Spleen (tissue), 11 donors: ENCODE results near the gene DUOXA2. TPM values are rescaled to one million over a fixed set of nuclear protein-coding genes. Genes with fewer than 3 reads are reported as not detected.
A peak's percentile ranks its signal among the peaks of the same experiment; 100 is the strongest.

Experiments
- DNase-seq: peaks from one replicate; pipeline ENCODE4 v3.0.0-alpha.2; 2020
- H3K27ac ChIP-seq, 8 donors: fragments of 200-600 bp; sonication (generic) in 7 of 8; 1 replicate in 4 of 8; 2 replicates in 4 of 8; pipeline versions ENCODE4 v1.5.0 to v1.8.0; 2016 to 2021; ENCODE audit warnings: inconsistent platforms in 4 of 8, mild to moderate bottlenecking in 4 of 8, moderate library complexity in 1 of 8
- H3K27me3 ChIP-seq, 7 donors: fragments of 200-600 bp; sonication (generic) in 6 of 7; replicated peaks in 1 of 7; 1 replicate in 4 of 7; 2 replicates in 3 of 7; pipeline versions ENCODE4 v1.5.0 to v1.8.0; 2016 to 2021; ENCODE audit warnings: inconsistent platforms in 3 of 7, mild to moderate bottlenecking in 1 of 7
- H3K36me3 ChIP-seq, 6 donors: fragments of 200-600 bp; sonication (generic) in 5 of 6; 1 replicate in 4 of 6; 2 replicates in 2 of 6; pipeline versions ENCODE4 v1.5.0 to v1.8.0; 2016 to 2021; ENCODE audit warnings: inconsistent platforms in 2 of 6
- H3K4me1 ChIP-seq, 6 donors: fragments of 200-600 bp; sonication (generic) in 5 of 6; 1 replicate in 3 of 6; 2 replicates in 3 of 6; pipeline versions ENCODE4 v1.5.0 to v1.8.0; 2016 to 2021; ENCODE audit warnings: inconsistent platforms in 3 of 6
- H3K4me3 ChIP-seq, 8 donors: fragments of 200-600 bp; sonication (generic) in 7 of 8; 1 replicate in 4 of 8; 2 replicates in 4 of 8; pipeline versions ENCODE4 v1.5.0 to v1.8.0; 2016 to 2021; ENCODE audit warnings: inconsistent platforms in 4 of 8, mild to moderate bottlenecking in 4 of 8, moderate library complexity in 2 of 8
- H3K9me3 ChIP-seq, 8 donors: fragments of 200-600 bp; sonication (generic) in 7 of 8; 1 replicate in 4 of 8; 2 replicates in 4 of 8; pipeline versions ENCODE4 v1.5.0 to v1.8.0; 2016 to 2021; ENCODE audit warnings: inconsistent platforms in 4 of 8
- POLR2A ChIP-seq, 3 donors: fragments of 450-650 bp; IDR thresholded peaks; one replicate each; pipeline ENCODE4 v1.5.1; 2017; ENCODE audit warnings: antibody characterized with exemption in 3 of 3, mild to moderate bottlenecking in 1 of 3
- POLR2AphosphoS5 ChIP-seq, 3 donors: sonication (generic); formaldehyde crosslinking; IDR thresholded peaks; one replicate each; pipeline ENCODE4 v1.5.1; 2017; ENCODE audit warnings: antibody characterized with exemption in 3 of 3
- WGBS, 5 donors: extraction: QIAGEN DNeasy Blood & Tissue Kit in 3 of 5; methylation state at CpG; one replicate each; pipeline versions ENCODE4 v1.1.5 to v1.1.7; 2013 to 2018; 5-methylcytosine and 5-hydroxymethylcytosine counted together
- intact Hi-C: fragments of 100-400 bp; cut with DNase I; formaldehyde crosslinking; loops from one replicate; pipeline ENCODE4 v1.15.0; 2023; ENCODE audit warnings: low total_unique reads
- polyA plus RNA-seq, 3 donors: library from polyadenylated mRNA; stranded (reverse); fragments of 200-250 nt; gene quantifications; one replicate each; pipeline ENCODE4 v1.2.1, GENCODE V29; 2013
- total RNA-seq, 7 donors: library from RNA; depleted of rRNA in 3 of 7; stranded (reverse); fragments of >200 nt in 3 of 7; fragmentation: NEBNext Ultra II Directional in 4 of 7; extraction: Animal tissue kit (Norgen Biotek cat#: 25700) in 4 of 7; gene quantifications; one replicate each; pipeline versions ENCODE4 v1.1.0 to v1.2.1, GENCODE V29; 2016 to 2021
- TF ChIP-seq, protein P1 (sequence below), 11 experiments: fragments of 200-600 bp in 7 of 11; fragments of 450-650 bp in 4 of 11; sonication (generic) in 4 of 11; IDR thresholded peaks in 8 of 11; conservative IDR thresholded peaks in 3 of 11; 1 replicate in 7 of 11; 2 replicates in 4 of 11; pipeline versions ENCODE4 v1.4.0 to v1.8.0; 2016 to 2021; ENCODE audit warnings: antibody characterized with exemption in 11 of 11, inconsistent platforms in 4 of 11, mild to moderate bottlenecking in 1 of 11
- donor health status: healthy with polysubstance abuse.
- donor health status: DM: no; HTN: no; CAD: no; lungs with moderate emphysema.
- donor health status: DM: no; HTN: no; CAD: no.
- donor health status: Bipolar disorder and iron deficiency.
- donor health status: healthy.
- donor health status: DM: no; HTN: no; CAD: no.
- donor health status: DM: yes; HTN: yes; CAD: no.

DUOXA2 gene
- total and polyA plus RNA-seq, 10 donors: 0.06 TPM; not detected in 9

DNA sequence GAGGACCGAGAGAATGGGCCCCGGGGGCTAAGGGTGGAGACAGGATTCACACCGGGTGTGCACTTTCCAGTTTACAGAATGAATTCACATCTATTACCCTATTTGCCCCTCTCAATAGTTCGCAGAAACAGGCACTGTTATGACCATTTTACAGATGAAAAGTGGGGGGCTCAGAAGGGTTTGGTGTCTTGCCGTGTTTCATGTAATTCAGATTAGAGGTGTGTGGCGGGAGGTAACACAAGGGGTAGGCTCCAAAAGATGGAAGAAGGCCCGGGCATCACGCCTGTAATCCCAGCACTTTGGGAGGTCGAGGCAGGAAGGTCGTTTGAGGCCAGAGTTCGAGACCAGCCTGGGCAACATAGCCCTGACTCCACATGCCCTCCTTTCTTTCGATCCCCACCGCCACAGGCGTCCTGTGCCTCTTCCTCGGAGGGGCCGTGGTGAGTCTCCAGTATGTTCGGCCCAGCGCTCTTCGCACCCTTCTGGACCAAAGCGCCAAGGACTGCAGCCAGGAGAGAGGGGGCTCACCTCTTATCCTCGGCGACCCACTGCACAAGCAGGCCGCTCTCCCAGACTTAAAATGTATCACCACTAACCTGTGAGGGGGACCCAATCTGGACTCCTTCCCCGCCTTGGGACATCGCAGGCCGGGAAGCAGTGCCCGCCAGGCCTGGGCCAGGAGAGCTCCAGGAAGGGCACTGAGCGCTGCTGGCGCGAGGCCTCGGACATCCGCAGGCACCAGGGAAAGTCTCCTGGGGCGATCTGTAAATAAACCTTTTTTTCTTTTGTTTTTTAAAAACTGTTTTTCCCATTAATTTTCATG lies 3.4 kb downstream of the DUOXA2 start:
- Histone ChIP-seq H3K4me1 (peaks cover 22 to 49% (median 41%) of the 10 kb centered on the region in 6 donors), H3K36me3 (no peaks in the 10 kb centered on the region), H3K9me3 (no peaks in the 10 kb centered on the region), H3K27ac (no peak overlapping the region), H3K27me3 (peaks cover 18 to 96% (median 55%) of the 10 kb centered on the region in 7 donors), H3K4me3 (peak overlapping the region in 6 of 8 donors; percentile 13 to 57 (median 24))
- 19 to 33% (median 25%) methylated on average over 30 to 33 of the region's 33 CpGs for WGBS, 5 donors
- intact Hi-C loops: no loop called here
- TF ChIP-seq POLR2A (IDR thresholded peaks at IDR 0.05) (no peak), POLR2AphosphoS5 (IDR thresholded peaks at IDR 0.05) (no peak)
- TF ChIP-seq, protein P1, sequence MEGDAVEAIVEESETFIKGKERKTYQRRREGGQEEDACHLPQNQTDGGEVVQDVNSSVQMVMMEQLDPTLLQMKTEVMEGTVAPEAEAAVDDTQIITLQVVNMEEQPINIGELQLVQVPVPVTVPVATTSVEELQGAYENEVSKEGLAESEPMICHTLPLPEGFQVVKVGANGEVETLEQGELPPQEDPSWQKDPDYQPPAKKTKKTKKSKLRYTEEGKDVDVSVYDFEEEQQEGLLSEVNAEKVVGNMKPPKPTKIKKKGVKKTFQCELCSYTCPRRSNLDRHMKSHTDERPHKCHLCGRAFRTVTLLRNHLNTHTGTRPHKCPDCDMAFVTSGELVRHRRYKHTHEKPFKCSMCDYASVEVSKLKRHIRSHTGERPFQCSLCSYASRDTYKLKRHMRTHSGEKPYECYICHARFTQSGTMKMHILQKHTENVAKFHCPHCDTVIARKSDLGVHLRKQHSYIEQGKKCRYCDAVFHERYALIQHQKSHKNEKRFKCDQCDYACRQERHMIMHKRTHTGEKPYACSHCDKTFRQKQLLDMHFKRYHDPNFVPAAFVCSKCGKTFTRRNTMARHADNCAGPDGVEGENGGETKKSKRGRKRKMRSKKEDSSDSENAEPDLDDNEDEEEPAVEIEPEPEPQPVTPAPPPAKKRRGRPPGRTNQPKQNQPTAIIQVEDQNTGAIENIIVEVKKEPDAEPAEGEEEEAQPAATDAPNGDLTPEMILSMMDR (IDR thresholded peaks at IDR 0.05 in 8 of 11, conservative IDR thresholded peaks at IDR 0.05 in 3 of 11): no peak
- DNase-seq: no peak

DNA sequence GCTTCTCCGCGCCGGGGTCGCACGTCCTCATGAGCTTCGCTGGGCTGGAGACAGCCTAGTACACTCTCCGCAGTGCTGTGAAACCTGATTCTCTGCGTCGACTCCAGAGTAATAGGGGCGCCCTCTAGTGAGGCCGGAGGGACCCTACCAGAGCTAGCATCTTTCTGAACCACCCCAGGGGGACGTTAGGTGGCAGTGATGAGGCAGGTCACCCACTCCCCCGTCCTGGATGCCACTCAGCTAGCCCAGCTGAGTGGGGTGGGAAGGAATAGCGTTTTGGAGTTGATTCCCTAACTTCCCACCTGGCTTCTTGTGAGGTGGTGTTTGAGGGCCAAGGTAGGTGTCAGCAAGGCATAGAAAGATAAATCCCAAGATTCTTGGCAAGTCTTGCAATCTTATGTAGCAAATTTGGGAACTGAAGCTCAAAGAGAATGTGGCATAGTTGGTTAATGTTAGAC lies 4.0 kb downstream of the DUOXA2 start:
- Histone ChIP-seq H3K4me3 (peak overlapping the region in 6 of 8 donors; percentile 13 to 57 (median 24)), H3K27ac (no peak overlapping the region), H3K9me3 (no peaks in the 10 kb centered on the region), H3K36me3 (no peaks in the 10 kb centered on the region), H3K27me3 (peaks cover 13 to 96% (median 48%) of the 10 kb centered on the region in 7 donors), H3K4me1 (peaks cover 16 to 42% (median 35%) of the 10 kb centered on the region in 6 donors)
- peak; percentile 93 for DNase-seq
- TF ChIP-seq, protein P1 (IDR thresholded peaks at IDR 0.05 in 8 of 11, conservative IDR thresholded peaks at IDR 0.05 in 3 of 11): peak; percentile 64 to 99 (median 95)
- peak in 2 of 3 donors; percentile 3 to 9 for TF ChIP-seq POLR2AphosphoS5 (IDR thresholded peaks at IDR 0.05)
- no peak for TF ChIP-seq POLR2A (IDR thresholded peaks at IDR 0.05)
- intact Hi-C loops: no loop called here
- 0 to 3% (median 1%) methylated on average over 14 of the region's 14 CpGs for WGBS, 5 donors

DNA sequence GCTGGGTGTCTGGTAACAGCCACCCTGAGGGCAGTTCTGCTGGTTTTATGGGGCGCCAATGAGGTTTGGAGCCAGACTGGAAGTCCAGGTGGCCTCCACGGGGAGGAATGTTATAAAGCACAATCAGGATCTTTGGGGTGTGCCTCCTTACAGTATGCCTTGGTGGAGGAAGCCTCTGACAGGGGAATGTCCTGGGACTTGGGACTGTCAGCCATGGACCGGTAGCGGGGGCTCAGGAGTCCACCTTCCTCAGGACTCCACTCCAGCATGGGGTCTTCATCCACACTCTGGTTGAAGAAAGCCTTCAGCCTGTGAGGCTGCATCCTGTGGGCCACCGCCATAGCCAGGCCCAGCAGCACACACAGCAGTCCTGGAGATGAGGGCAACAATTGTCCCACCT lies 4.9 kb downstream of the DUOXA2 start:
- DNase-seq: peak; percentile 50
- H3K9me3 ChIP-seq: no peaks in the 10 kb centered on the region
- no peak overlapping the region for H3K27ac ChIP-seq
- H3K36me3 ChIP-seq: no peaks in the 10 kb centered on the region
- no peak overlapping the region for H3K4me3 ChIP-seq
- peaks cover 13 to 87% (median 40%) of the 10 kb centered on the region in 7 donors for H3K27me3 ChIP-seq
- 90 to 93% (median 91%) methylated on average over 5 of the region's 5 CpGs for WGBS, 5 donors
- H3K4me1 ChIP-seq: peaks cover 15 to 34% (median 27%) of the 10 kb centered on the region in 6 donors
- intact Hi-C loops: no loop called here
- TF ChIP-seq, protein P1 (IDR thresholded peaks at IDR 0.05 in 8 of 11, conservative IDR thresholded peaks at IDR 0.05 in 3 of 11): no peak
- TF ChIP-seq POLR2A (IDR thresholded peaks at IDR 0.05) (no peak), POLR2AphosphoS5 (IDR thresholded peaks at IDR 0.05) (no peak)
